DMS 273 (cell line): ENCODE results near the gene COBL.

ENCODE experiments used
- DNase-seq: peaks from one replicate; lab custom pipeline; 2025; ENCODE audit not compliant: unreplicated experiment; lab: John Stamatoyannopoulos, UW

COBL gene

DNA sequence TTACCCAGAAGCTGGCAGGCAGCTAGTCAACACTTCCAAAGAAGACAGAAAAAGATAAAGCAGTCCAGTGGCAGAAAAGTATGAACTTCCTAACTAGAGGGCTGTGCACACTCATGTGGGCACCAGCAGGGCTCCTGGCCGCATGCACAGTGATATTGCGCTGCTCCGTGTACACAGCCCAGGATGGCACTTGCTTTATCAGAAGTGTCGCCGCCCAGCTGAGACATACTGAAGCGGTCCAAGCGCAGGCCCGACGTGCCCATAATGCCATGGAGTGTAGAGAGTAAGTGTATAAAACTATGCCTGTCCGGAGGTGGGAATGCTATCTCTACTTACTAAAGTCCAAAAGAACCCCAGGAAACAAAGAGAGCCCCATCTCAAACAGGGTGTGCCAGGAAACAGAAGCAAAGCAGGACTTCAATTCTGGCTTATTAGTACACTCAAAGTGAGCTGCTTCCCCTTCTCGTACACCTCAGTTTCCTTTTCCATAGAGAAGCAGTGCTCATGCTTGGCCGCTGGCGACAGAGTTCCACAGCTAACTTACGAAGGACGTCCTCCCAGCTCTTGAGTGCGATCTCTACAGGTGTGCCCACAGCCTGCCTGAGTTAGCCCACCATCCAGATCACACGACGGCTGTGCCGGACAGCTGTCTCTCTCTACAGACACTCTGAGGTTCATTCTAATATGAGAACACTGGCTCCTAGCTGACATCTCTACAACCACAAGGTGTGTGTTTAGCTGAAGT, 234.3 kb downstream of the COBL start:
- no peak for DNase-seq

DNA sequence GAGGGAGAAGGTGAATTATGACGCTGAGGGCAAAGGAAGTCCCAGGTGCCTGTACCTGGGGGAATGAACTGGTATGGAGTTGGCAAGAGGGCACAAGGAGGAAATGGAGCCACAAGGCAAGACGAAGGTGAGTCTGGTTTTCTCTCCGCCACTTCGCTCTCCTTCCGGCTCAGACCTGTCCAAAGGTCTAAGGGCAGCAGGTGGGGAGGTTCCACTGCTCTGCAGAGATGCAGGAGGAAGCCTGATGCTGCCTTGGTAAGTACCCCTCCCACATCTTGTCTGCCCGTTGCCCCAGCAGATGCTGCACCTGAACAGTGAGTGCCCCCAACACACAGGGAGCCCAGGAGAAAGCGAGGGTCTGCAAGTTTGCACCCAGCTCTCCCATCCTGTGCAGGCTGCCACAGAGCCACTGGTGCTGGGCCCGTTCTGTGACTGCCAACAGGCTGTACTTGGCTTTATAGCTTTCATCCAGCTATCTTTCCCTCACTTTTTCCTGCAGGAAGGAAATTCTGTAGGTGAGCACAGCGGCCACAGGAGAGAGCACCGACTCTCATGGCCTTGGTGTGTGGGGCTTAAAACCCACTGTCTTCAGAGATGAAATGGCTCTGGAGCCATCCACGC, 235.2 kb downstream of the COBL start:
- DNase-seq: no peak

DNA sequence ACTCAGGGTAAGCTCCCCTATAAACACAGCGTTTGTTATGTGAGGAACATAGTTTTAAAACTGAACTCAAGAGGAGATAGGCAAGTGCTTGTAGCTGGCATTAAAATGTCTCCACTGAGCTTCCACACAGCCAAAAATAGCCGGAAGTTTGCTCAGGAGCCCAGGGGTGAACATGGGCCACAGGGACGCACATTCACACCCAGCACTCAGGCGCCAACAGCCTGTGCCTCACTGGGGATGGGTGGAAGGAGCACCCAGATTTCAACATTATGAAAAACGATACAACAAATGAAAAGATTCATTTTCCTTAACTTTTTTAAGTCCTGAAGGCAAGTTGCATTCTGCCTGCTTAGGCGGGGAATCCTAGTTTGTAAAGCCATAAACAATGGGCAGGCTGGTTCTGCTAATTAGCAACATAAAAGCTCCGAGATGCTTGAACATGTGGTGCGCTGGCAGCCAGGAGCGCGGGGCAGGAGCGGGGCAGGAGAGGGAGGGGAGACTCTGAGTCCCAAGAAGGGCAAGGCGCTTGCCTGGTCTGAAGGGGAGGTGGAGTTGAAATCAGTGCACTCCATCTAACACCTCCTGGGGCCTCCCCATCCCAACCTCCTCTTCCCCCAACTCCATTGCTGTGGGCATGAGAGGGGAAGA, 235.9 kb downstream of the COBL start:
- DNase-seq: peak; percentile 63

DNA sequence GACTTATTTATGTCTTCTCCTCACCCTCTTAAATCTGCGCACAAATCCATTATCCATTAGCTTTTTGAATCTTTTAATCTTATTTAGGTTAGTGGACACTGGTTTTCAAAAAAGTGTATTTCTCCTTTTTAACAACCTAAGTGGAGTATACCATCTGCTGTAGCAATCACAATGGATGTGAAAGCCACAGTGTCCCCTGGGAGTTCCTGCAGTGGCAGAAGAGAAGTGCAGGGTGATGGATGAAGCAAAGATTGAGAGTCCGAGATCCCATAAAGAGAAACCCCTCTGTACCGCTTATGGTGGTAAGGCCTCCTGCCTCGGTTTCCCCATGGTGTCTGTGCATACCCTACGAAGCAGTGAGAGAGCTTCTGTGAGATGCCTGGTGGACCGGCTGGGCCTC, 236.4 kb downstream of the COBL start:
- no peak for DNase-seq

DNA sequence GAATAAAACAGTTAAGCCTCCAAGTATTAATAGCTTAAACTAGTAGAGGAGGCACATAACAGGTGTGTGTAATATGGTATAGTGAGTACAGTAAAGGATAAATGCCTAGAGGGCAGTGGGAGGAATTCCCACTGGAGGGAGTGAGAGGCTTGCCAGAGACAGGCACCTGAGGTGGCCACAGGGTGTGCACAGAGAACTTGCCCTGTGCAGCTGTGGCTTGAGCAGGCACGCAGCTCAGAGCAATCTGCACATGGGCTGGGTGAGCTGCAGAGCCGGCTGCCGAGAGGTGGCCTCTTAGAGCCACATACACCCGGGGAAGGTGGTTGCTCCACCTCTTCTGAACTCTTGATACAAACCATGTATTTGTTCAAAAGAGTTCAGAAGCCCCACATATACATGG, 237.1 kb downstream of the COBL start:
- DNase-seq: peak; percentile 68

DNA sequence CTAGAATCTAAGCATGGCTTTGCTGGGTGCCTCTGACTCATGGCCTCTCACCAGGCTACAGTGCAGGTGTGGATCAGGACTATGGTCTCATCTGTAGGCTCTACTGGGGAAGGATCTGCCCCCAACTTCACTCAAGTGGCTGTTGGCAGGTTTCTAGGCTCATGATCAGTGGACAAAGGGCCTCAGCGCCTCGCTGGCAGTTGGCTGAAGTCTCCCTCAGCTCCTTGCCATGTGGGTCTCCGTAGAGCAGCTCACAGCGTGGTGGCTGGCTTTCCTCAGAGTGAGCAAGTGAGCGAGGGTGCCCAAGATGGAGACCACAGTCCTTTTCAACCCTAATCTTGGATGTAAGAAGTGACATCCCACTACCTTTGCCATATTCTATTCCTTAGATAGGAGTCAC, 238.0 kb downstream of the COBL start:
- no peak for DNase-seq

DNA sequence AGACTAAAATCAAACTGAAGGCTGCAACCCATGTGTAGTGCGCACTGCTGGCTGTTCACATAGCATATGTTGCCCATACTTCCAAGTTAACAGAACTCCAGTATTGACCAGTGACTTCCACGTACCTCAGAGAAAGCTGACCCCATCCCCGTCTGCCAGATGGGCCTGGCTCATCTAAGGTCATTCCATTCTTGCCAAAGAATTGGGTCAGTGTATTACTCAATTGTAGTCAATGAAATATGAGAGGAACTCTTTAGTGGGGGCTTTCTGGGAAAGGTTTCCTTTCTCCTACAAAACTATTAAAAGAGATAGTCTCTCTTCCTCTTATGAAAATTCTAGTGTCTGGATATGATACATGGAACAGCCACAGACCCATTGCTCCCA, 238.6 kb downstream of the COBL start:
- no peak for DNase-seq

DNA sequence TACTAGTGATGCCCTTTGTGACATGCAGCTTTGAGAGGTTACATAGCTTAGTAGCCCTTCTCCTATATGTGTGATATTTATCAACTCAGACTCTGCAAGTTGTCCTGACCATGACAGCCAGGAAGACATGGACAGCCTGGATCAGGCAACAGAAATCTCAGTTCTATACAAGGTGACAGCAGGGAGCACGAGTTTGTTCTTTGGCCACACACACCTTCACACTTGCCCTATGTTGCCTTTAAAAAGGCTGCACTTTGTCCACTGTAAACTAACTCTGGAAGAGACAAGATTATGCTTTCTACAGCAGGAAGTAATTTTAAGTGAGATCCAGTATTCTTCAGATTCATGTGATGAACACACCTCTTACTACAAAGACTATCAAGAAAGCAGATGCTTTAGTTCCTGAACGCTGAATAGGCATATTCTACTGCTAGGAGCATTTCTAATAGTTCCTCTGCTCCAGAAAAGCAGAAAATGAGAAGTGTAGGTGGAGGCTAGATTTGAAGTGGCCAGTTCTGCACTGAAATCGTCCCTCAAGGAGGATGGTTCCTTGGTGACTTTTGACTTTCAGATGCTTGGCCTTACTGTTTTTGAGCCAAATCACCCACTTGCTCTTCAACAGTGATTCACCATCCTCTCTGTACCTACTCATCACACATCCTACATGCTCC, 239.2 kb downstream of the COBL start:
- DNase-seq: no peak

DNA sequence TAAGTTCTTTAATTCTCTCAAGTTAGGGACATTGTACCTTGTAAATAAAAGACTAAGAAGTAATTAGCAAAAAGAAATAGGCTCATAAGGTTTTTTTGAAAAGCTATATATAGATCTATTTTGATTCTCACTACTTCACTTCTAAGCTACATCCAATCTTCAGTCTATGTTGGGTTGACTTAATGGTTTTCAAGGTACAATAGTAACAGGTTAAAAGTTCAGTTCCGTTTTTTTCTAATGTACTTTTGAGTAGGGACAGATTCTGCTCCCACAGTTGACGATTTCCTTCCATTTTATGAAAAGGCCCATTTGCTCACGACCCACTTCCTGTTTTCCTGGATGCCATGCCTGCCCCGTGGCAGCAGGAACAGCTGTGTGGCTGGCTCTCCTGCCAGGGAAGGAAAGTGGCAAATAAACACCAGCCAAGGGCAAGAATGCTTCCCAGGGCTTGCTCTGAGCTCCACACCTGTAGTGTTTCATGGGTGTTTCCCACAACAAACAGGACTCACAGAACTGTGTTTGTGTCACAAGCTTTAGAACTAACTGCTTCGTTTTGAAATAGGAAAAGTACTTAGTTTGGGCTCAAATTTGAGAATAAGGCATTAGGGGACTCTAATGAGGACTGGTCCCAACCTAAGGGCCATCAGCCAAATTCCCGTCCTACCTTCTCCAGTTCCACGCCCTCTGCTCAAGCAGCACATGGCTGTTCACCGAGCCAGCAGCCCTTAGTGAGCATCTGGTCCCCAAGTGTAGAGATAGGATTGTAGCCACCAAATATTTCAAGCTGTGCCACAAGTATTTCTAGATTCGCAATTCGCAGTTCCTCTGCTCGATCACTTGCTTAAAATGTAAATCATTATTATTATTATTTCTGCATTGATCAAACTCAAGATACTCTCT, 240.7 kb downstream of the COBL start:
- DNase-seq: peak; percentile 71

DNA sequence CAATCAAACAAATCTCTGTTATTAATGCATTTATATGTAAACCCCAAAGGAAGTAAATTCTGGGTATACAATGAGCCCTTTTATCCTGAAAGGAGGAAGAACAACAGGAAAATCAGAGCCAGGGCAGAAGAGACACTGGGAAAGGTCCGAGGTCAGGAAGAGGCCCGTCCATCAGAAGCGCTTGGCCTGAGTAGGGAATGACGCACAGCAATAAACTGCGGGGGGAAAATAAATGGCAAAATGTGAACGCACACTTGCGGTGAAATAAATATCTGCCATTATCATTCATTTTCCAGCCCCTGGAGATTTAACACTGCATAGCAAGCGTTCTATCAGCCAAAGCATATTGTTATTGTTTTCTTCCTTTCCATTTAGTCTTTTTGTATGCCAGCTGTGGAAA, 243.4 kb downstream of the COBL start:
- no peak for DNase-seq

DNA sequence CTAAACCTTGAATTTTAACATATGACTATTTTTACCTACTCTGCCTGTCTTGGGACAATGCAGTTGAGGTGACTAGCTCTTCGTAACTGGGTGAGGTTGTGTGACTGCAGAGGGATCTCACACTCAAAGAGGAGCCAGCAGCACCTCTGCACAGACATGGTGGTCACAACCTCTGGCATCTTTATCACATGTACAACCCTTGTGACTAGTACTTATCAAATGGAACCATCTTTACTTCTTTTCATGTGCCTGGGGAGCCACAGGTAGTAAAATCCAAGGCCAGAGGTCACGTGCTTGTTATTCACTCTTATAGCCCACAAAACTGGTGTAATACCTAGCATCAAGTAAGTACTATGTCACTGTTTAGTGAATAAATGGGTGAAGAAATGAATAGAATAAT, 244.3 kb downstream of the COBL start:
- no peak for DNase-seq

DNA sequence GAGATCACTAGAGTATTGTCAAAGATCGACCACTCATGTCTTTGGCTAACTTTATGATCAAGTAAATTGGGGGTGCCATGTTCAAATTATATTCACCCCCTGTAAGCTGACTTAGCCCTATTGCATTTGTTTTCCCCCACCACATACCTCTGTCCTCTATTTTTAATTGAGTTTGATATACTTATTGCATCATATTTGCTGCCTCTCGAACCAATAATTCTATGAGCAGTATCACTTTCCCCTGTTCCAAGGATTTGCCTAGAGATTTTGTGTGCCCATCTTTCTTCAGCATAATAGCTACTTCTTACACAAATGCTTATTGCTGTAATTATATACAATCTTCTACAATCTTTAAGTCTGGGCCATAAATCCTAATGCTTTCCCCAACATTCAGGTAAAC, 245.2 kb downstream of the COBL start:
- no peak for DNase-seq

DNA sequence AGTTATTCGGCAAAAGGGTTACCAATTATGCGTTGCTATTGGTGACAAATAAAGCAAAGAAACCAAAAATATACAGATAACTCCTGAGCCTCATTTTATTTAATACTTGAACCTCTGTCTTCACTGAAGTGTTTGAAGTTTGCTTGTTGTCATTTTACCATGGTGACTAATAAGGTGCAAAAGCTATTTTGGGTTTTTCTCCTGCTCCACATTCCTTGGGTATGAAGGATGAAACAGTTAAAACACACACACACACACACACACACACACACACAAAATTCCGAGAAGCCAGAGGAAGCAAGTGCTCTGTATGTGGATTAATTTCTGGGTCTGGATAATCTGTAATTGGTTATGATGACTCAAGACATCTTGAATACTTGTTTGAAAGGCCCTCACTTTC, 246.5 kb downstream of the COBL start:
- no peak for DNase-seq

DNA sequence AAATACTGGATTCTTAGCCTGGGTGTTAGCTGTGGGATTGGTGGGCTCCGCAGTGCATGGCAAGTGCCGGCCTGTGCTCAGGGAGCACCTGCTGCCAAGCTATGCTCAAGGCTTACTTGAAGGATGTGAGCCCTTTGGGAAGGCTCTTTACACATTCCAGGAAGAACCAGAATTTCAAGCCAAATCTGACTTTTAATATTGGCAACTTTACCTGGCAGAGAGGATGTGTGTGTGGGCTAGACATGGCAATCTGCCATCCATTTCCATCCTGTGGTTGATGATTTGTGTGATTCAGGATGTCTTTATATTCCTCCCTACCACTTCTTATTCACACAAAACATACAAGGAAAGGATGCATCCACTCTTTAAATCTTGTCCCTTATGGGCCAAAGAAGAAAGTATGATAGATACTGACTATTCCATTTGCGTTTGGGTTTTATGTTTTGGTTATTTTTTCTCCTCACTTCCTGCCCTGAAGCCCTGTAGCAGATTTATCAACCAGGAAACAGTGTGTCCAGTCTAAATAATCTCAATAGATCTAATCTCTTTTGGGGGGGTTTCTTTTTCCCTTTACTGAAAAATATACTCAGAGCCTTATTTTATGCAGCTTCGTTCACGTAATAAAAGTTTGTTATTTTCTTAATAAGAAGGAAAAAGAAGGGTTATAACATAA, 247.1 kb downstream of the COBL start:
- DNase-seq: no peak

DNA sequence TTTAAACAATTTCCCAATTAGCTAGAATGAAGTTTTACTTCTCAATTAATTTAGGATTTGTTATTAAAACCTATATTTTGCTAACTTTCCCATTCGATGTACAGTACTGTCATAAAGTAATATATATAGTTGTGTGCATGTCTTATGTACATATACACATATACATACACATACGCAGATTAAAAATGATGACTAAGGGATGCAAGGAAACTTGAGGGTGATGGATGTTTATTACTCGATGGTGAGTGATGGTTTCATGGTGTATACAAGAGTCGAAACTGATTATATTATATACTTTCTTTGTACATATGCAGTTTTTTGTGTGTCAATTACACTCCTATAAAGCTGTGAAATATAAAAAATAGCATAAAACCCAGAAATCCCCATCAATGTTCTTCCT, 248.2 kb downstream of the COBL start:
- no peak for DNase-seq

DNA sequence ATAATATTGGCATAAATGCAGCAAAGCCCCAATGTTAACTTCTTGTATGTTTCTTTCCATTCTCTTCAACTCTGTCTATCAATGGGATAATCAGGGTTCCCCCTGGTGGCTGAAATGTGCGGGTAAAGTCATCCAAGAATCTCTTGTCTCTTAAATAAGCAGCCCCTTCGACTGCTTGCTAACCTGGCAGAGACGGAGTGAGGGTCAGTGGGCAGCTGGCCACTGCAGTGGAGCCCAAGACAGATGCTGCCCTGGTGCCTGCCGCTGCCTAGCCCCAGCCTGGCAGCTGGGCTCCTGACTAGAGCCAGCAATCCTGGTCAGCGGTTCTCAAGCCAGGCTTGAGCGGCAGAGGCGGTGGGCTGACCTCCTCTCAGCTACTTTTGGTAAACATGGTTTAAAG, 248.9 kb downstream of the COBL start:
- peak; percentile 88 for DNase-seq

DNA sequence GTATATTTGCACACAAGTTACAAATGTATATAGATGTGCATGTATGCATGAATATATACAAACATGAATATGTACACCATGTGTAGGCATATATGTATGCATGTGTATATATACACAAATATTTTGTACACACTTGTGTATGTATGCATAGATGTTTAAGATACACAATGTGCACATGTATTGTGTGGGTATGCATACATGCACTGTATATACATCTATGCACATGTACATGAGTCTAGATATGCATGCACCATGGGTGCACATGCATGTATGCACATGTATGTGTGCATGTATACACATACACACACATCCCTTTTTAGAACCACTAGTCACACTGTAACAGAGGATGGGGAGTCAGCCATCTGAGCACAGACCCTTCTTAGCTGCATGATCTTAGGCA, 249.4 kb downstream of the COBL start:
- no peak for DNase-seq

DNA sequence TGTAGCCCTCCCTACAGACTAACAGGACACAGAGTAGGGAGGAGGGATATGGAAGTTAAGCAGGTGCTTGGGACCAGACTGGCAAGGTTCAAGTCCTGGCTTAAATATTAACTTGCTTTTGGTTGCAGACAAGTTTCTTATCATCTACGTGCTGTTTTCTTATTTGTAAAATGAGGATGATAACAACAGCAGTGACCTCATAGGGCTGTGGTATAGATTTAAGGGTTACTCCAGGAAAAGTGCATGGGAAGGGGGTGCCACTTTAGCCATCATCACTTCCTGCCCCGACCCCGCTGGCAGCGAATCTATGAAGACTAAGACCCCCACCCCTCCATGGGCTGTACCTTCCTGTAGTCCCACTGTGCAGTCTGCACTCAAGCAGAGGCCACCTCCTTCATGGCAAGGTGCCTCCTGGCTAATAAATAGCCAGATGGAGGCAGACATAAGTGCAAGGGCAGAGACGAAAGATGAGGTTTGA, 250.2 kb downstream of the COBL start:
- DNase-seq: no peak

DNA sequence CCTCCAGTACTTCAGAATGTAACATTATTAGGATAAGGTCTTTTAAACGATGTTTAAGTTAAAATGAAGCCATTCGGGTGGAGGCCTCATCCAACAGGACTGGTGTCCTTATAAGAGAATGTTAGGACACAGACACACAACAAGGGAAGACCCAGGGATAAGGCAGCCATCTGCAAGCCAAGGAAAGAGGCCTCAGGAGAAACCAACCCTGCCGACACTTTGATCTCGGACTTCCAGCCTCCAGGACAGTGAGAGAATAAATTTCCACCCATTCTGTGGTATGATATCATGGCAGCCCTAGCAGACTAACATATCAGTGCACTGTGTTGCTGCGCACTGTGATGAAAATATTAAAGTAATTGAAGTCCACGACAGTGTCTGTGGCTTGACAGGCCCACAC, 250.8 kb downstream of the COBL start:
- DNase-seq: no peak

DNA sequence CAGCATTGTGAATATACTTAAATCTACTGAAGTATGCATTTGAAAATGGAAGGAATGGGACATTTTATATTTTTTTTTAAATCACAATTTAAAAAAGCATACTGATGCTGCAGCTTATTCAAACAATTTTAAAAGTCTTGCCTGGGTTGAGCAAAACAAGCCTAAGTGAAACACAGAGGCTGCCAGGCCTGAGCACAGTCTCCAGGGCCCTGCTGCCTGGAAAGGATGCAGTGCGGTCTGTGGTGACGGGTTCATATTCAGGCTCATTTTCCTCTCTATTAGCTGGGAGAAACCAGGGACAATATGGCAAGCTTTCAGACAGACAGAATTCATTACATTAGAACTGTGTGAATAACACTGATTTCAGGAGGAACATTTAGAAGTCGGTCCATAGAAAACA, 251.9 kb downstream of the COBL start:
- no peak for DNase-seq
